Tibial nerve (tissue), 3 donors: ENCODE results near the gene WNT9B.

Experiments
- POLR2A ChIP-seq, 2 donors: fragments of 450-650 bp; IDR thresholded peaks; one replicate each; pipeline ENCODE4 v1.6.1; 2017; ENCODE audit warnings: antibody characterized with exemption in 2 of 2, mild to moderate bottlenecking in 2 of 2, moderate library complexity in 2 of 2
- TF ChIP-seq, protein P1 (sequence below), 5 experiments: fragments of 200-600 bp in 3 of 5; fragments of 450-650 bp in 2 of 5; sonication (generic) in 3 of 5; IDR thresholded peaks; one replicate each; pipeline ENCODE4 v1.5.1; 2016 to 2019; ENCODE audit warnings: antibody characterized with exemption in 5 of 5, mild to moderate bottlenecking in 3 of 5, moderate library complexity in 2 of 5

DNA sequence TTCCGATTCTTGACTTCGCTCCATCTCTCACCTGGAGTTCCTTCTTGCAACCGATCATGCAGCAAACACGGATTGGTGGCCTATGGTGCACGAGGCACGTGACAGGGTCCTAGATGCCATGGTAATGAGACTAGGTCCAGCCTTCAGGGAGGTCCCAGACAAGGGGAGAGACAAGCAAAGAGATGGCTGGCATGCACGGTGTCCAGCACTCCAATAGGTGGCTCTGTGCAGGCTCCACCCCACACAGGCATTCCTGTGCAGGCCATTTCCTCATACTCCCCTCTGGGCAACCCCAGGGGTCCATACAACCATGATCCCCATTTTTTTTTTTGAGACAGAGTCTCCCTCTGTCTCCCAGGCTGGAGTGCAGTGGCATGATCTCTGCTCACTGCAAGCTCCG lies 31.3 kb downstream of the WNT9B start:
- TF ChIP-seq, protein P1, sequence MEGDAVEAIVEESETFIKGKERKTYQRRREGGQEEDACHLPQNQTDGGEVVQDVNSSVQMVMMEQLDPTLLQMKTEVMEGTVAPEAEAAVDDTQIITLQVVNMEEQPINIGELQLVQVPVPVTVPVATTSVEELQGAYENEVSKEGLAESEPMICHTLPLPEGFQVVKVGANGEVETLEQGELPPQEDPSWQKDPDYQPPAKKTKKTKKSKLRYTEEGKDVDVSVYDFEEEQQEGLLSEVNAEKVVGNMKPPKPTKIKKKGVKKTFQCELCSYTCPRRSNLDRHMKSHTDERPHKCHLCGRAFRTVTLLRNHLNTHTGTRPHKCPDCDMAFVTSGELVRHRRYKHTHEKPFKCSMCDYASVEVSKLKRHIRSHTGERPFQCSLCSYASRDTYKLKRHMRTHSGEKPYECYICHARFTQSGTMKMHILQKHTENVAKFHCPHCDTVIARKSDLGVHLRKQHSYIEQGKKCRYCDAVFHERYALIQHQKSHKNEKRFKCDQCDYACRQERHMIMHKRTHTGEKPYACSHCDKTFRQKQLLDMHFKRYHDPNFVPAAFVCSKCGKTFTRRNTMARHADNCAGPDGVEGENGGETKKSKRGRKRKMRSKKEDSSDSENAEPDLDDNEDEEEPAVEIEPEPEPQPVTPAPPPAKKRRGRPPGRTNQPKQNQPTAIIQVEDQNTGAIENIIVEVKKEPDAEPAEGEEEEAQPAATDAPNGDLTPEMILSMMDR (IDR thresholded peaks at IDR 0.05) = no peak
- TF ChIP-seq POLR2A (IDR thresholded peaks at IDR 0.05) = no peak
